ENCODE data around the gene LRP6. TPM values are rescaled to one million over a fixed set of nuclear protein-coding genes. Genes with fewer than 3 reads are reported as not detected.
A peak's percentile ranks its signal among the peaks of the same experiment; 100 is the strongest.

The LRP6 gene
- total and polyA plus RNA-seq, 2 donors (not counting 1 experiment from before 2014, with no cell fraction given) = 21.0 to 39.3 TPM

GRCh38 chr12:12081836-12082497 lies 184.9 kb downstream of the LRP6 start:
- no peaks in the 10 kb centered on the region for H3K27me3 ChIP-seq (ENCODE audit: control insufficient read depth, insufficient read depth, low read length)
- no peaks in the 10 kb centered on the region for H4K20me1 ChIP-seq (ENCODE audit: control insufficient read depth, extremely low read depth, insufficient read depth, low read length)
- H2AFZ ChIP-seq (ENCODE audit: low read length) = peak overlapping the region; percentile 59
- H3K36me3 ChIP-seq (ENCODE audit: control insufficient read depth, insufficient read depth, low read length) = no peaks in the 10 kb centered on the region
- H3K79me2 ChIP-seq (ENCODE audit: control insufficient read depth, insufficient read depth, low read length) = no peaks in the 10 kb centered on the region
- H3K27ac ChIP-seq (ENCODE audit: insufficient read depth, low read length) = no peak overlapping the region
- H3K4me2 ChIP-seq (ENCODE audit: extremely low read depth, insufficient read depth, low read length) = no peak overlapping the region
- DNase-seq (ENCODE audit: low read depth in 2 of 2) = peak; percentile 39 to 61
- H3K9ac ChIP-seq (ENCODE audit: insufficient read depth, low read length) = no peak overlapping the region
- TF ChIP-seq CTCF (conservative IDR thresholded peaks at IDR 0.05 in 1 of 2, IDR thresholded peaks at IDR 0.05 in 1 of 2; ENCODE audit: low read depth in 1 of 2, low read length in 2 of 2) = peak in 1 of 2 donors; percentile 3
- TF ChIP-seq EZH2 (IDR thresholded peaks at IDR 0.05; ENCODE audit: low read length, missing control alignments) = no peak
- no peak overlapping the region for H3K4me3 ChIP-seq (replicated peaks in 1 of 4; ENCODE audit: control extremely low read depth in 1 of 4, insufficient read depth in 1 of 4, low read depth in 3 of 4, low read length in 4 of 4)
- no peaks in the 10 kb centered on the region for H3K9me3 ChIP-seq (ENCODE audit: control insufficient read depth, insufficient read depth, low read depth, low read length)
- no peaks in the 10 kb centered on the region for H3K4me1 ChIP-seq (ENCODE audit: control insufficient read depth, extremely low read depth, insufficient read depth, low read length)

- H3K27ac ChIP-seq (ENCODE audit: insufficient read depth, low read length) = no peak overlapping the region
- H3K9ac ChIP-seq (ENCODE audit: insufficient read depth, low read length) = no peak overlapping the region
- no peaks in the 10 kb centered on the region for H3K4me1 ChIP-seq (ENCODE audit: control insufficient read depth, extremely low read depth, insufficient read depth, low read length)
- H3K79me2 ChIP-seq (ENCODE audit: control insufficient read depth, insufficient read depth, low read length) = no peaks in the 10 kb centered on the region
- H3K4me2 ChIP-seq (ENCODE audit: extremely low read depth, insufficient read depth, low read length) = no peak overlapping the region
- TF ChIP-seq CTCF (conservative IDR thresholded peaks at IDR 0.05 in 1 of 2, IDR thresholded peaks at IDR 0.05 in 1 of 2; ENCODE audit: low read depth in 1 of 2, low read length in 2 of 2) (no peak), EZH2 (IDR thresholded peaks at IDR 0.05; ENCODE audit: low read length, missing control alignments) (no peak)
- H3K36me3 ChIP-seq (ENCODE audit: control insufficient read depth, insufficient read depth, low read length) = no peaks in the 10 kb centered on the region
- H3K4me3 ChIP-seq (replicated peaks in 1 of 4; ENCODE audit: control extremely low read depth in 1 of 4, insufficient read depth in 1 of 4, low read depth in 3 of 4, low read length in 4 of 4) = no peak overlapping the region
- H4K20me1 ChIP-seq (ENCODE audit: control insufficient read depth, extremely low read depth, insufficient read depth, low read length) = no peaks in the 10 kb centered on the region
- peak in 1 of 2 donors; percentile 74 for DNase-seq (ENCODE audit: low read depth in 2 of 2)
- H3K27me3 ChIP-seq (ENCODE audit: control insufficient read depth, insufficient read depth, low read length) = no peaks in the 10 kb centered on the region
- no peak overlapping the region for H2AFZ ChIP-seq (ENCODE audit: low read length)
- no peaks in the 10 kb centered on the region for H3K9me3 ChIP-seq (ENCODE audit: control insufficient read depth, insufficient read depth, low read depth, low read length)
These were observed 187.6 kb downstream of the LRP6 start for GRCh38 chr12:12079291-12079690.

GRCh38 chr12:12072064-12072760 lies 194.6 kb downstream of the LRP6 start:
- DNase-seq (ENCODE audit: low read depth in 2 of 2) = no peak
- Histone ChIP-seq H3K9ac (ENCODE audit: insufficient read depth, low read length) (no peak overlapping the region), H3K9me3 (ENCODE audit: control insufficient read depth, insufficient read depth, low read depth, low read length) (no peaks in the 10 kb centered on the region), H3K4me3 (replicated peaks in 1 of 4; ENCODE audit: control extremely low read depth in 1 of 4, insufficient read depth in 1 of 4, low read depth in 3 of 4, low read length in 4 of 4) (no peak overlapping the region), H3K4me1 (ENCODE audit: control insufficient read depth, extremely low read depth, insufficient read depth, low read length) (no peaks in the 10 kb centered on the region), H3K4me2 (ENCODE audit: extremely low read depth, insufficient read depth, low read length) (no peak overlapping the region), H3K79me2 (ENCODE audit: control insufficient read depth, insufficient read depth, low read length) (no peaks in the 10 kb centered on the region), H4K20me1 (ENCODE audit: control insufficient read depth, extremely low read depth, insufficient read depth, low read length) (no peaks in the 10 kb centered on the region), H2AFZ (ENCODE audit: low read length) (no peak overlapping the region), H3K27ac (ENCODE audit: insufficient read depth, low read length) (no peak overlapping the region), H3K27me3 (ENCODE audit: control insufficient read depth, insufficient read depth, low read length) (no peaks in the 10 kb centered on the region), H3K36me3 (ENCODE audit: control insufficient read depth, insufficient read depth, low read length) (no peaks in the 10 kb centered on the region)
- no peak for TF ChIP-seq CTCF (conservative IDR thresholded peaks at IDR 0.05 in 1 of 2, IDR thresholded peaks at IDR 0.05 in 1 of 2; ENCODE audit: low read depth in 1 of 2, low read length in 2 of 2)
- TF ChIP-seq EZH2 (IDR thresholded peaks at IDR 0.05; ENCODE audit: low read length, missing control alignments) = no peak
